HG03108 (cell line): ENCODE results near the gene MRPL40.

ENCODE experiments used
- ATAC-seq: cut with Tn5 transposase; IDR thresholded peaks from one replicate; pipeline ENCODE4 v1.9.1; 2021; ENCODE audit warnings: moderate library complexity; ENCODE audit not compliant: unreplicated experiment

MRPL40 gene

DNA sequence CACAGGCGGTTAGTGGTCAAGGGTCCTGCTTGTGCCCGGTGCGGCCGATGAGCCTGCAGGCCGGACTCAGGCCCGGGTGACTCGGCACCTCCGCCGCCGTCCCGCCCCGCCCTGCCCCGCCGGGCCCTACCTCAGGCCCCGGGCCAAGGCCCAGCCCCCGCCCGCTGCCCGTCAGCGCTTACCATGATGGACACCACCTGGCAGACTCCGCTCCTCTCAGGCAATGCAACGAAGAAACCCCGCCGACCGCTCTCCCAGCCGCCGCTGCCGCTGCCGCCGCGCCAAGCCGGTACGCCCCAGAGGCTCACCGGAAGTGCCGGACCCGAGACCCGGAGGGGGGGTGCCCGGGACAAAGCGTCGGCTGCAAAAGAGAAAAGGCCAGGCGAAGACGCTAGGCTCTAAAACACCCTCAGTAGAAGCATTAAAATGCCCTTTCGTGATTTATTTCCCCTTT lies 46.6 kb downstream of the MRPL40 start, which contains the start of gene UFD1:
UFD1 (minus strand) TSS at position 293 of the 454 bp plus-strand sequence; CDS start at position 185, 108 bp downstream.
- peak; percentile 45 for ATAC-seq

DNA sequence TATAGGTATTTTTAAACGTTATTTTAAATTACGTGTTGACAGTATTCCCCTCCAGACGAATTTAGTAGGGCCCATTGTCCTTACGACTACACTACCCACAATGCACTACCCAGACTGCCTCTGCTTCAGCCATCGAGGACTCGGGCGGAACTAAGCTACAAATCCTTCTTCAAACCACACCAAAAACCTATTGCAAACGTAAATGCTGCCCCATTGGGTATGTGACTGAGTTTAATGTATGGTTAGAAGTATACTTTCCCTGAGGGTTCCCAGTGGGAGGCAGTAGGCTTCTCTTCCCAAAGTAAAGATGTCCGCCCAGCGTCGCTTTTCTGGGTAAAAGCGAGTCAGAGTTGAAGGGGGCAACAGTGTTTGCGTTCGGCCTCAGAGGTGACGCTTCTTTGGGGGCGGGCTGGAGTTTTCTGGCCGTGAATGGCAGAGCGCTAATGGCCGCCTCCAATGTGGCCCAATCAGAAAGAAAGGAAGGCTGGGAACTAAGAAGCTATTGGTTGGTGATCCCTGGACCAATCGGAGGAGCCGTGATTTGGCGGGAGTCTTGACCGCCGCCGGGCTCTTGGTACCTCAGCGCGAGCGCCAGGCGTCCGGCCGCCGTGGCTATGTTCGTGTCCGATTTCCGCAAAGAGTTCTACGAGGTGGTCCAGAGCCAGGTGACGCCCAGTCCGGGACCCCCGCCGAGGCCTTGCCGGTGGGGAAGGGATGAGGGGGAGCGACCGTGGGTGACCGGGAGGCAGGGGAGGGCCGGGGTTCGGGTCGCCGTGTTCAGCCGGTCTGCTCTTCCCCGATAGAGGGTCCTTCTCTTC lies 47.2 kb downstream of the MRPL40 start, which contains the start of gene CDC45:
CDC45 (plus strand) TSS at position 566 of the 818 bp plus-strand sequence; CDS start at position 615, 49 bp downstream.
- peak; percentile 81 for ATAC-seq

DNA sequence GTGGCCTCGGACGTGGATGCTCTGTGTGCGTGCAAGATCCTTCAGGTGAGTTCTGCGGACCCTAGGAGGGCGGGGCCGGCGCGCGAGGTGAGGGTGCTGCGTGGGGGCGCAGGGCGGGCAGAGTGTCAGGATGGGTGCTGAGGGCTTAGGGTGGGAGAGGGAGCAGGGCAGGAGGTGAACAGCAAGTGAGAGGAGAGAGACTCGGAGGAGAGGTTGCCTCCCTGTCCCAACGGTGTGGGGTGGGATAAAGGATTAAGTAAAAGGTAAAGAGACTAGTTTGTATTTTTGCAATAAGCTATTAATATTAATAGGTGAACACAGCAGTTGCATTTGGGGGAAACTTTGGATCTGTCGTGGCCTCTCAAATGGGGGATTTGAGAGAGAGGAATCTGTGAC lies 47.8 kb downstream of the MRPL40 start:
- ATAC-seq, result no peak

DNA sequence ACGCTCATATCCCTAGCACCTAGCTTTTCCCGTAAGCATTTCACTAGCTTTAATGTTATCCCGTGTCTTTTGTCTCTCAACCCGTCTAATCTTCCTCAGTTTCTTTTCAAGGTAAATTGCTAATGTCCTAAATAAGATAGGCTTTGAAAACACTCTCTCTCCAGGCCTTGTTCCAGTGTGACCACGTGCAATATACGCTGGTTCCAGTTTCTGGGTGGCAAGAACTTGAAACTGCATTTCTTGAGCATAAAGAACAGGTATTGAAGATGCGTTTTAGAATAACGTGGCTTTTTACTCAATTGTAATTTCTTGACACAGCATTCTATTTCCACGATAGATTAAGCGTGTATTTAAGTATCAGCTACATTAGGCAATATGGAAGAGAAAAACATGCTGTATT lies 48.4 kb downstream of the MRPL40 start:
- no peak for ATAC-seq

DNA sequence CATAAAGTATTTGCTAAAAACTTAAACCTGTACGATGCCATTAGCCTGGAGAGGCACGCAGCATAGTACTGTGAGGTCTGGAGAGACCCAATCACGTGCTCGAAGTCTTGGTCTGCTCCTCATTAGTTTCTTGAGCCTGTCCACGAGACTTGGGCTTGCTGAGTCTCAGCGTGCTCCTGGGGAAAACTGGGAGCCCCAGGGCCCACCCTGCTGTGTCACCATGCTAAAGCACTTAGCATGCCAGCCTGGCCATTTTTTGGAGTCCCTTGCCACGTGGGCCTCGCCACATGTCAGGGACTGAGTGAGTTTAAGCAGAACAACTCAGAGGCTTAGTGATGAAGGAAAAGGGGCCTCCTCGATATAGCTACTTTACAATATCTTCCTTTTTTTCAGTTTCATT lies 50.0 kb downstream of the MRPL40 start:
- no peak for ATAC-seq

DNA sequence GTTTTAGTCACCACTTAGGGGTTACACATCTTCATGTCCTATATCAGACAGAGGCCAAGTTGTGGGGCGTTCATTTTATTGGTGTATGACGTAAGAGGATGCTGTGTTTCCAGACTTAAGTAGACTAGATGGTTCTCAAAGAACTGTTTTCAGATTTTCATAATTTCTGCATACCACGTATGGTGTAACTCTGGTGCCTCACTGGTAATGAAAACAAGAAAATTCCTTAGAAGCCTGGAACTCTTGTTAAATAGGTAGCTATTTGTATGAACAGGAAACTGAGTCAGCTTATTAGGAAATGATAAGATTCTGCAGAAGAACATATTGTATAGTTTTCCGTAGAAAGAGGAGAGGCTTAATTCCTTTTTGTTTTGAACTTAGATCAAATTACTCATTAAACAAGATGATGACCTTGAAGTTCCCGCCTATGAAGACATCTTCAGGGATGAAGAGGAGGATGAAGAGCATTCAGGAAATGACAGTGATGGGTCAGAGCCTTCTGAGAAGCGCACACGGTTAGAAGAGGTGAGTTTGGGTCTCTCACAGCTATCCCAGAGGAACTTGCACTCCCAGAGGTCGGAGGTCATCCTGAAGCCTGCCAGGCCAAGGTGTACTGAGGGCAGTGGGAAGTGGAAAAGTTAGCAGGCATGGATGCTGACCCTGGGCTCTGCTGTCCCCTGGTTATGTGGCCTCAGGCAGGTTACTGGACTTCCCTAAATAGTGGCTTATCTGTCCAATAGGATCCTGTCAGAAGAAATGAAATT lies 51.3 kb downstream of the MRPL40 start:
- no peak for ATAC-seq
